Measurements from ENCODE around the gene ABHD1. TPM values are rescaled to one million over a fixed set of nuclear protein-coding genes. Genes with fewer than 3 reads are reported as not detected.

Gene ABHD1
- total and polyA plus RNA-seq, 4 donors: 0.77 to 2.9 (median 1.6) TPM

DNA sequence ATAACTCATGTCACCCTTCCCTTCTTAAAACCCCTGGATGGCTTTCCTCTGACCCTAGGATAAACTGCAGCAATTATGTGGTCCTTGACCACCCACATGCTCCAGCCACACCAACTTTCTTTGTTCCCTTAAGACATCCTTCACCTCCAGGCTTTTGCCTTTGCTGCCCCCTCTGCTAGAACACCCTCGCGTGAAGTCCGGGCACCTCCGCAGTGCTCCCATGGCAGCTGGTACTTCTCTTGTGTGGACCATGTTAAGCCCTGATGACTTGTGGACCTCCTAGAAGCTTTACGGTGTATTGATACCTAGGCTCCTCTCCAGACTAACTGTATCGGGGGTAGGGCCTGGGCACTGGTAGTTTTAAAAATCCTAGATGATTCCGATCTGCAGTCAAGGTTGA, 824 bp upstream of the ABHD1 start:
- 87% methylated on average over 4 of the region's 7 CpGs for WGBS (ENCODE audit: insufficient coverage)
- Histone ChIP-seq H3K27me3 (ENCODE audit: control insufficient read depth, insufficient read depth, low read length) (peaks cover 9% of the 10 kb centered on the region), H3K4me1 (ENCODE audit: control insufficient read depth, insufficient read depth, low read length) (peaks cover 24% of the 10 kb centered on the region), H3K27ac (ENCODE audit: low read depth, low read length) (no peak overlapping the region), H3K36me3 (ENCODE audit: control insufficient read depth, insufficient read depth, low read length) (no peaks in the 10 kb centered on the region), H3K4me3 (ENCODE audit: low read depth, low read length) (peak overlapping the region; percentile 60), H3K9me3 (ENCODE audit: control insufficient read depth, insufficient read depth, low read length) (no peaks in the 10 kb centered on the region)
- no peak for DNase-seq (ENCODE audit: low read depth in 4 of 6, low spot score in 6 of 6)

DNA sequence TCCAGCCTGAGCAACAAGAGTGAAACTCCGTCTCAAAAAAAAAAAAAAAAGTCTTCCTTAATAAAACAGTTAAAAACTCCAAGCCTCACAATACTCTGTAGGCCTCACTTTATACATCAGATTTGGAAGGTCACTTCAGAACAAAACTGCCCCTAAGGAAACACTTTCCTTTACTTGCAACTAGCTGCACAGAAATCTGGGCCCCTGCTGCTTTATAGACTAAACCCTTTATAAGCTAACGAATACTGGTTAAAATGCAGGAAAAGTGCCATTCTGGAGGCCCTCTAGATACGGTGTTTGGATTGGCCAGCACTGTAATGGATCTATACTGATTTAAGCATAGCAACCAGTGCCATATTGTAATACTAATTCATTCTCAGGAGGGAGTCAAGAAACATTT, 1.5 kb downstream of the ABHD1 start:
- whole genome bisulfite sequencing (ENCODE audit: insufficient coverage): no CpG with 5 or more reads among the region's 3 CpGs
- no peaks in the 10 kb centered on the region for H3K9me3 ChIP-seq (ENCODE audit: control insufficient read depth, insufficient read depth, low read length)
- H3K27ac ChIP-seq (ENCODE audit: low read depth, low read length): no peak overlapping the region
- H3K36me3 ChIP-seq (ENCODE audit: control insufficient read depth, insufficient read depth, low read length): peaks cover 16% of the 10 kb centered on the region
- DNase-seq (ENCODE audit: low read depth in 4 of 6, low spot score in 6 of 6): peak in 1 of 6 donors; percentile 39
- H3K27me3 ChIP-seq (ENCODE audit: control insufficient read depth, insufficient read depth, low read length): no peaks in the 10 kb centered on the region
- H3K4me1 ChIP-seq (ENCODE audit: control insufficient read depth, insufficient read depth, low read length): peaks cover 16% of the 10 kb centered on the region
- H3K4me3 ChIP-seq (ENCODE audit: low read depth, low read length): no peak overlapping the region

DNA sequence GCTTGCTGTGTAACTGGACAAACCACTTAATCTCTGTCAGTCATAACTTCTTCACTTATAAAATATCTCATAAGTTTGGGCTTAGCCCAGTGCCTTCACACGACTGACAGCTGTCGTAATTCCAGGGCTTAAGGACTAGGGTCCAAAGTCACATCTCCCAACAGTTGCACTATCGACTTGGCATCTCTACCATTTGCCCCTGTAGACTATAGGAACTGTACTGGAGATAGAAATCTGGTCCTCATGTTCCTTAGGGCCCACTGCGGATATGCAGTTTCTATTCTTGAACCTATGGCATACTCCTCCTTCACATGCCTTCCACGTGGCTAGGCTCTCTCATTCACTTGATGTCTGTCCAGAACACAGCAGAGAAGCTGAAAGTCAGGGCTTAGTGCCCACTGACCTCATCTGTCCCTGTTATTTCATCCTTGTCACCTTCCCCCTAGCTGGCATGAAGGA, 2.7 kb downstream of the ABHD1 start:
- Histone ChIP-seq H3K9me3 (ENCODE audit: control insufficient read depth, insufficient read depth, low read length) (no peaks in the 10 kb centered on the region), H3K27ac (ENCODE audit: low read depth, low read length) (no peak overlapping the region), H3K4me1 (ENCODE audit: control insufficient read depth, insufficient read depth, low read length) (peaks cover 16% of the 10 kb centered on the region), H3K36me3 (ENCODE audit: control insufficient read depth, insufficient read depth, low read length) (peaks cover 28% of the 10 kb centered on the region), H3K27me3 (ENCODE audit: control insufficient read depth, insufficient read depth, low read length) (no peaks in the 10 kb centered on the region), H3K4me3 (ENCODE audit: low read depth, low read length) (no peak overlapping the region)
- 77% methylated on average over 4 of the region's 5 CpGs for WGBS (ENCODE audit: insufficient coverage)
- no peak for DNase-seq (ENCODE audit: low read depth in 4 of 6, low spot score in 6 of 6)

DNA sequence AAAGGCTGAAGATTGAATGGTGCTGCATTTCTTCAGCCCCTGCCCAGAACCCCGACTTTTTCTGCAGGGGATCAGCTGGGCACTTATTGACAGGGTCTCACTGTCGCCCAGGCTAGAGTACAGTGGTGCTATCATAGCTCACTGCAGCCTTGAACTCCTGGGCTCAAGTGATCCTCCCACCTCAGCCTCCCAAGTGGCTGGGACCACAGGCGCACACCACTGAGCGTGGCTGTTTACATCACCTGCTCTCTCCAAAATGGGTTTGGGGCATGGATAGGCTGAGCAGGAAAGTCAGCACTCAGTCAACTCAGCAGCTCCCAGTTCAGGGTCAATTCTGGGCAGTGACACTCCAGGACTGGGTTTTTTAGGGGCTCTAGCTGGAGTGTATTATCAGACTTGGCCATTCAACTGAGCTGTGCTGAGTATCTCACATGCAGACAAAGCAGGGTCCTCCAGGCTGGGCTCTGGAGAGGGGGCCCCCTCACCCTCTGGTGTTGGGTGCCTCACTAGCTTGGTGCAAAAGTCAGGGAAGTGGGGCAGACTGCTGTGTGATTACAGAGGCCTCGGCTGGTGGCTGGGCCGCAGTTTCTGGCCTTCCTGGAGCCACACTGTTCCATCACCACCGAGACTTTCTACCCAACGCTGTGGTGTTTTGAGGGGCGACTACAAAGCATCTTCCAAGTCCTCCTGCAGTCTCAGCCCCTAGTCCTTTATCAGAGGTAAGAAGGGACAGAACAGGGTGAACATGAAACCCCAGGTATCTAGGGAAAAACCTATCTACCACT, 4.5 kb downstream of the ABHD1 start:
- 93% methylated on average over 9 of the region's 9 CpGs for WGBS (ENCODE audit: insufficient coverage)
- Histone ChIP-seq H3K27me3 (ENCODE audit: control insufficient read depth, insufficient read depth, low read length) (no peaks in the 10 kb centered on the region), H3K9me3 (ENCODE audit: control insufficient read depth, insufficient read depth, low read length) (no peaks in the 10 kb centered on the region), H3K36me3 (ENCODE audit: control insufficient read depth, insufficient read depth, low read length) (peaks cover 45% of the 10 kb centered on the region), H3K4me1 (ENCODE audit: control insufficient read depth, insufficient read depth, low read length) (peaks cover 23% of the 10 kb centered on the region), H3K27ac (ENCODE audit: low read depth, low read length) (no peak overlapping the region), H3K4me3 (ENCODE audit: low read depth, low read length) (no peak overlapping the region)
- DNase-seq (ENCODE audit: low read depth in 4 of 6, low spot score in 6 of 6): no peak

DNA sequence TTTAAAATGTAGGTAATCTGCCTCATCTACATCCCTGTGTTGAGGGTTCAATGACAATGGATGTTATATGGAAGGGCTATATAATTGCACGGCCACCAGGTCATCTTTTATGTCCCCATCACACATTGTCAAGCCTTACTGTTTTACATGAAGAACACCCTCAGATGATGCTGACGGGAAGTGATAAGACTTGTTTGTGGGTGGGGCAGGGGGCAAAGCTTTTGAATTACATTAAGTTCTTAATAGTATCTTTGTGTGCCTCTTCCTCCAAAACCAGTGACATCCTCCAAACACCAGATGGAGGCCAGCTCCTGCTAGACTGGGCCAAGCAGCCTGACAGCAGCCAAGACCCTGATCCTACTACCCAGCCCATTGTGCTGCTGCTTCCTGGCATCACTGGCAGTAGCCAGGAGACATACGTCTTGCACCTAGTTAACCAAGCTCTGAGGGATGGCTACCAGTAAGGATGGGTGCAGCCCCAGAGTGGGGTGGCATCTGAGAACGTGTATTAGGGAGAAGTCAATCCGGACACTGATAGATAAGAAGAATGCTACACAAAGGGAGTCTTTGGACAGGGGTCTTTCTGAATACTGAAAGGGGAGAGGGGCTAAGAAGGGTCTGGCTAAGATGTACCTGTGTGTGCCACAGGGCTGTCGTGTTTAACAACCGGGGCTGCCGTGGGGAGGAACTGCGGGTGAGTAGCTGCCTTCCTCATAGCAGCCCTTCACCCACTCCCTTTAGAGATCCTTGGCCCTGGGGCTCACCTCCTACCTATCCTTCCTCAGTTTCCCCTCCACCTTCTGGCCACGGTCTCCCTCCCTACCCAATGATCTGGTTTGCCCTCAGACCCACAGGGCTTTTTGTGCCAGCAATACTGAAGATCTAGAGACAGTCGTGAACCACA, 5.3 kb downstream of the ABHD1 start:
- H3K27ac ChIP-seq (ENCODE audit: low read depth, low read length): no peak overlapping the region
- H3K27me3 ChIP-seq (ENCODE audit: control insufficient read depth, insufficient read depth, low read length): no peaks in the 10 kb centered on the region
- no peak overlapping the region for H3K4me3 ChIP-seq (ENCODE audit: low read depth, low read length)
- no peaks in the 10 kb centered on the region for H3K9me3 ChIP-seq (ENCODE audit: control insufficient read depth, insufficient read depth, low read length)
- H3K4me1 ChIP-seq (ENCODE audit: control insufficient read depth, insufficient read depth, low read length): peaks cover 24% of the 10 kb centered on the region
- peaks cover 45% of the 10 kb centered on the region for H3K36me3 ChIP-seq (ENCODE audit: control insufficient read depth, insufficient read depth, low read length)
- 81% methylated on average over 7 of the region's 11 CpGs for WGBS (ENCODE audit: insufficient coverage)
- DNase-seq (ENCODE audit: low read depth in 4 of 6, low spot score in 6 of 6): no peak

DNA sequence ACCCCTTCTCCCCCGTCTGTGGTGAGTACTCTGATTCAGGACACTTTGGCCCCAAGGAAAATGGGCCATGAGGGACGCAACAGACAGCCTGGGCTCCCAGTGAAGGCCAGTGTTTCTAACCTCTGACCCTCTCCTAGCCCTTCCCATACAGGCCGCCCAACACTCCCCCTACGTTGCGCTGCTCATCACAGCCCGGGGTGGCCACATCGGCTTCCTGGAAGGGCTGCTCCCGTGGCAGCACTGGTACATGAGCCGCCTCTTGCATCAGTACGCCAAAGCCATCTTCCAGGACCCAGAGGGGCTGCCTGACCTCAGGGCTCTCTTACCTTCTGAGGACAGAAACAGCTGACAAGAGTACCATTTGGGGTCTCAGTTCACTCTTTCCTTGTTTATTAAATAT, 6.8 kb downstream of the ABHD1 start:
- no peak overlapping the region for H3K27ac ChIP-seq (ENCODE audit: low read depth, low read length)
- H3K36me3 ChIP-seq (ENCODE audit: control insufficient read depth, insufficient read depth, low read length): peaks cover 45% of the 10 kb centered on the region
- WGBS (ENCODE audit: insufficient coverage): 94% methylated on average over 10 of the region's 10 CpGs

DNA sequence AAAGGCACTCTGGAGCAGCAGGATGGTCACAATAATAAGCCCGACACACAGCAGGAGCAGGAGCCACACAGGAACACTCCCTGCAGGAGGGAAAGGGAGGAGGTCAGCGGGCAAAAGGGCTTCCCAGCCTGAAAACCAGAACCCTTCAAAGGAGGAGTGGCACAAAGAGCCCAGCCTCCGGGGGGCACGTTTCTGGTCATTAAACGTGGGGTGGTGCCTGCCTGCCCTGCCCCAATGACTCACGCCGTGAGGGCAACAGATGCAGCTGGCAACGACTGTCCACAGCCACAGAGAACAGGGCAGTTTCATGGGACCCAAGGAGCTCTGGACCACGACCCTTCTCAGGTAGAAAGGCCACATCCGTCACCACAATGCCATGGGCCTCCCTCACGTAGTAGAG, 7.8 kb downstream of the ABHD1 start:
- Histone ChIP-seq H3K4me3 (ENCODE audit: low read depth, low read length) (no peak overlapping the region), H3K27me3 (ENCODE audit: control insufficient read depth, insufficient read depth, low read length) (no peaks in the 10 kb centered on the region), H3K27ac (ENCODE audit: low read depth, low read length) (no peak overlapping the region), H3K4me1 (ENCODE audit: control insufficient read depth, insufficient read depth, low read length) (peaks cover 28% of the 10 kb centered on the region), H3K9me3 (ENCODE audit: control insufficient read depth, insufficient read depth, low read length) (no peaks in the 10 kb centered on the region), H3K36me3 (ENCODE audit: control insufficient read depth, insufficient read depth, low read length) (peaks cover 45% of the 10 kb centered on the region)
- 92% methylated on average over 10 of the region's 11 CpGs for WGBS (ENCODE audit: insufficient coverage)
- DNase-seq (ENCODE audit: low read depth in 4 of 6, low spot score in 6 of 6): no peak

More for the DNA sequence above, 6.8 kb downstream of the ABHD1 start:
- Histone ChIP-seq H3K4me1 (ENCODE audit: control insufficient read depth, insufficient read depth, low read length) (peaks cover 28% of the 10 kb centered on the region), H3K9me3 (ENCODE audit: control insufficient read depth, insufficient read depth, low read length) (no peaks in the 10 kb centered on the region), H3K4me3 (ENCODE audit: low read depth, low read length) (no peak overlapping the region), H3K27me3 (ENCODE audit: control insufficient read depth, insufficient read depth, low read length) (no peaks in the 10 kb centered on the region)
- DNase-seq (ENCODE audit: low read depth in 4 of 6, low spot score in 6 of 6): no peak

DNA sequence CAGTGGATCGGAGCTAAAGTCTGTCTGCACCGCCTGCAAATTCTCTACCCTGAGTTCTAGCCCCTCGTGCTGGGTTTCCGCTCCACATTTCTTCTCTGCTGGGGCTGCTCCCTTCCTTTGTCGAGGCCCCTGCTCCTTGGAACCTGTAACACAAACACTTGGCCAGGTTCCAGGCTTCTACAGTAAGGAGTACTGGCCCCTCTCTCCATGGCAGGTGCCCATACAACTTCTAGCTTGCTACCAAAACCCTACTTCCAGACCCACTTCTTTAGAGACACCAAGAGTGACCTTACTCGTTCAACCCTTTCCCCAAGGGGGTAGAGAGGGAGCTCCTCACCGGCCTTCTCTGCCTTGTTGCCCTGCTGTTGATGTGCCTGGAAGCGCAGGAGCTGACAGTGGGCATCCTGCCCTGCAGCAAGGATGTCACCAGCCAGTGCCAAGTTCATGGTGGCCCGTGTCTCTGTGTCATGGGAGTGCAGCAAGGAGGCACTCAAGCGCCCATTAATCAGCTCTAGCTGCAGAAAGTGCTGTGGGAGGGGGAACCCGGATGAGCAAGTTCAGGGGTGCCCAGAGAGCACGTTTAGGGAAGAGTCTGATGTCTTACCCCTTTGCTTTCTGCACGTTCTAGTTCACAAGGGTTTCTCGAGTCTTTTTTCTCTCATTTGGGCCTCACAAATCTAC, 9.7 kb downstream of the ABHD1 start:
- WGBS (ENCODE audit: insufficient coverage): 42% methylated on average over 11 of the region's 14 CpGs
- Histone ChIP-seq H3K4me1 (ENCODE audit: control insufficient read depth, insufficient read depth, low read length) (peaks cover 28% of the 10 kb centered on the region), H3K9me3 (ENCODE audit: control insufficient read depth, insufficient read depth, low read length) (no peaks in the 10 kb centered on the region), H3K27me3 (ENCODE audit: control insufficient read depth, insufficient read depth, low read length) (no peaks in the 10 kb centered on the region), H3K27ac (ENCODE audit: low read depth, low read length) (no peak overlapping the region), H3K36me3 (ENCODE audit: control insufficient read depth, insufficient read depth, low read length) (peaks cover 41% of the 10 kb centered on the region), H3K4me3 (ENCODE audit: low read depth, low read length) (peak overlapping the region; percentile 85)
- DNase-seq (ENCODE audit: low read depth in 4 of 6, low spot score in 6 of 6): no peak

Data from spinal cord (tissue), 10 donors.